MM.1S (cell line): Measurements from ENCODE around the gene TBC1D5.

ENCODE experiments used
- CTCF ChIP-seq: fragments of 300-600 bp; sonication (generic); IDR thresholded peaks from 2 replicates; pipeline ENCODE4 v1.5.1; 2016; ENCODE audit warnings: antibody characterized with exemption, low read length, mixed read lengths
- EZH2 ChIP-seq: fragments of 300-600 bp; sonication (generic); optimal IDR thresholded peaks from 2 replicates; pipeline ENCODE3; 2017; ENCODE audit warnings: low read depth, mild to moderate bottlenecking, antibody characterized with exemption, low read length, mixed read lengths
- EZH2phosphoT487 ChIP-seq: fragments of 300-600 bp; sonication (generic); IDR thresholded peaks from 2 replicates; pipeline ENCODE4 v1.6.1; 2018; ENCODE audit warnings: antibody characterized with exemption, low read length

- TF ChIP-seq CTCF (no peak), EZH2 (no peak), EZH2phosphoT487 (no peak)
Observed at GRCh38 chr3:17422636-17423035, 319.8 kb downstream of the TBC1D5 start.
